ENCODE measurements around the gene TUBB2A.
A peak's percentile ranks its signal among the peaks of the same experiment; 100 is the strongest.
"Not testable (repeated sequence)": the region's sequence is repeated elsewhere in the genome, so short reads cannot be mapped to it uniquely, and the experiment has no call there.

TUBB2A gene

GRCh38 chr6:3157131-3157933, at the start of gene TUBB2A:
Gene TUBB2A (minus strand): TSS chr6:3157544. CDS start chr6:3157463, 81 bp downstream.
- peak; percentile 85 for DNase-seq

- DNase-seq, result no peak
These were observed 49.1 kb upstream of the TUBB2A start for GRCh38 chr6:3206339-3207015.

GRCh38 chr6:3205913-3206312, 48.6 kb upstream of the TUBB2A start:
- DNase-seq, result no peak

- no peak for DNase-seq
These were observed 47.6 kb upstream of the TUBB2A start for GRCh38 chr6:3204921-3205320.

- DNase-seq, result no peak
These were observed 45.8 kb upstream of the TUBB2A start for GRCh38 chr6:3202999-3203696.

- DNase-seq, result no peak
These were observed 44.0 kb upstream of the TUBB2A start for GRCh38 chr6:3201388-3201787.

- DNase-seq, result no peak
These were observed 43.3 kb upstream of the TUBB2A start for GRCh38 chr6:3200682-3201081.

- no peak for DNase-seq
These were observed 42.0 kb upstream of the TUBB2A start for GRCh38 chr6:3199382-3199781.

- not testable (repeated sequence) for DNase-seq
These were observed 40.4 kb upstream of the TUBB2A start for GRCh38 chr6:3197734-3198133.

- no peak for DNase-seq
These were observed 39.4 kb upstream of the TUBB2A start for GRCh38 chr6:3196770-3197169.

- no peak for DNase-seq
These were observed 38.6 kb upstream of the TUBB2A start for GRCh38 chr6:3195695-3196497.

- no peak for DNase-seq
These were observed 38.0 kb upstream of the TUBB2A start for GRCh38 chr6:3195420-3195694.

- no peak for DNase-seq
These were observed 37.4 kb upstream of the TUBB2A start for GRCh38 chr6:3194535-3195419.

- DNase-seq, result no peak
These were observed 35.9 kb upstream of the TUBB2A start for GRCh38 chr6:3193102-3193849.

- DNase-seq, result no peak
These were observed 33.4 kb upstream of the TUBB2A start for GRCh38 chr6:3190779-3191178.

GRCh38 chr6:3190056-3190455, 32.7 kb upstream of the TUBB2A start:
- DNase-seq, result no peak

GRCh38 chr6:3189192-3189591, 31.8 kb upstream of the TUBB2A start:
- not testable (repeated sequence) for DNase-seq

GRCh38 chr6:3188262-3188661, 30.9 kb upstream of the TUBB2A start:
- no peak for DNase-seq

- DNase-seq, result no peak
These were observed 29.6 kb upstream of the TUBB2A start for GRCh38 chr6:3186974-3187382.

- DNase-seq, result no peak
These were observed 25.7 kb upstream of the TUBB2A start for GRCh38 chr6:3183066-3183465.

- DNase-seq, result no peak
These were observed 23.8 kb upstream of the TUBB2A start for GRCh38 chr6:3181105-3181504.

Measured in activated CD4-positive, alpha-beta T cell treated with anti-CD3 and anti-CD28 coated beads, Interleukin-2, Interleukin-6, amounts not matched to agents 100 ng/mL and 50 ng/mL, durations not matched to agents 16 hours and 8 hours (primary cell).